IMR-90 (cell line): ENCODE measurements around the gene DPYSL5. TPM values are rescaled to one million over a fixed set of nuclear protein-coding genes. Genes with fewer than 3 reads are reported as not detected.

Experiments
- ATAC-seq: fragments of 200-7000 bp; cut with Tn5 transposase; 2 replicates; pipeline ENCODE4 v1.9.1; 2020; ENCODE audit warnings: low read depth, mild to moderate bottlenecking, moderate library complexity
- BruUV-seq: library from RNA; stranded (reverse); fragments of 400-500 nt; replicated peaks from 2 replicates; lab custom pipeline; 2021; lab: Mats Ljungman, UMichigan
- CTCF ChIA-PET: fragments of 300-600 bp; formaldehyde crosslinking; extraction: SDS; loops from one replicate; lab custom pipeline; 2021; ENCODE audit warnings: antibody characterized with exemption; lab: Yijun Ruan, JAX
- POLR2A ChIA-PET: fragments of 300-600 bp; sonication (Branson Sonifier 250); formaldehyde crosslinking; loops from one replicate; lab custom pipeline; 2022; ENCODE audit warnings: antibody characterized with exemption; ENCODE audit not compliant: unreplicated experiment; lab: Charles Lee
- DNase-seq: peaks from one replicate; pipeline ENCODE4 v3.0.0; 2013
- H2AFZ ChIP-seq: replicated peaks from 2 replicates; pipeline ENCODE3; 2013; ENCODE audit warnings: low read length, mild to moderate bottlenecking; ENCODE audit not compliant: poor library complexity
- H2AK5ac ChIP-seq: 2 replicates; pipeline ENCODE4 v1.6.1; 2013; ENCODE audit warnings: low read depth, low read length, inconsistent platforms
- H2AK9ac ChIP-seq: replicated peaks from 2 replicates; pipeline ENCODE3; 2013; ENCODE audit warnings: mild to moderate bottlenecking, low read depth, low read length, moderate library complexity; ENCODE audit not compliant: poor library complexity
- H2BK120ac ChIP-seq: 2 replicates; pipeline ENCODE4 v1.6.1; 2013; ENCODE audit warnings: low read depth, low read length, inconsistent platforms
- H2BK15ac ChIP-seq: 3 replicates; pipeline ENCODE4 v1.6.1; 2013; ENCODE audit warnings: low read depth, low read length, inconsistent platforms
- H2BK20ac ChIP-seq: 2 replicates; pipeline ENCODE4 v1.6.1; 2013; ENCODE audit warnings: low read depth, mild to moderate bottlenecking, inconsistent platforms, low read length, moderate library complexity
- H2BK5ac ChIP-seq: 2 replicates; pipeline ENCODE4 v1.6.1; 2013; ENCODE audit warnings: mild to moderate bottlenecking, low read depth, low read length, inconsistent platforms; ENCODE audit not compliant: poor library complexity, severe bottlenecking
- H3K14ac ChIP-seq: replicated peaks from 2 replicates; pipeline ENCODE4 v1.6.1; 2013; ENCODE audit warnings: low read depth, low read length, inconsistent platforms
- H3K18ac ChIP-seq: 2 replicates; pipeline ENCODE4 v1.6.1; 2013; ENCODE audit warnings: low read depth, low read length, control low read depth
- H3K23ac ChIP-seq: 2 replicates; pipeline ENCODE4 v1.6.1; 2013; ENCODE audit warnings: low read depth, low read length, inconsistent platforms
- H3K27ac ChIP-seq: 2 replicates; pipeline ENCODE4 v1.5.1; 2013; ENCODE audit warnings: mild to moderate bottlenecking, control low read depth, low read length; ENCODE audit not compliant: insufficient read depth
- H3K27me3 ChIP-seq: 2 replicates; pipeline ENCODE4 v1.6.1; 2013; ENCODE audit warnings: low read length; ENCODE audit not compliant: control insufficient read depth, insufficient read depth
- H3K36me3 ChIP-seq: 2 replicates; pipeline ENCODE4 v1.6.1; 2013; ENCODE audit warnings: low read length, mixed read lengths; ENCODE audit not compliant: control insufficient read depth, insufficient read depth
- H3K4ac ChIP-seq: 2 replicates; pipeline ENCODE4 v1.6.1; 2013; ENCODE audit warnings: low read depth, low read length, inconsistent platforms
- H3K4me1 ChIP-seq: 2 replicates; pipeline ENCODE4 v1.6.1; 2013; ENCODE audit warnings: low read length, mixed read lengths; ENCODE audit not compliant: control insufficient read depth, insufficient read depth
- H3K4me2 ChIP-seq: 2 replicates; pipeline ENCODE4 v1.6.1; 2013; ENCODE audit warnings: low read depth, mild to moderate bottlenecking, control low read depth, low read length, moderate library complexity
- H3K4me3 ChIP-seq: 2 replicates; pipeline ENCODE4 v1.5.1; 2013; ENCODE audit warnings: low read depth, mild to moderate bottlenecking, control low read depth, low read length, moderate library complexity; ENCODE audit not compliant: insufficient read depth
- H3K56ac ChIP-seq: 2 replicates; pipeline ENCODE4 v1.6.1; 2013; ENCODE audit warnings: low read length, inconsistent platforms; ENCODE audit not compliant: insufficient read depth; ENCODE audit errors: extremely low read depth
- H3K79me1 ChIP-seq, 2 experiments: 2 replicates each; pipeline ENCODE4 v1.6.1; 2013; ENCODE audit warnings: low read length in 2 of 2, inconsistent platforms in 1 of 2, low read depth in 1 of 2
- H3K9ac ChIP-seq: 2 replicates; pipeline ENCODE4 v1.6.1; 2013; ENCODE audit warnings: low read depth, low read length, control low read depth
- H3K9me1 ChIP-seq: 2 replicates; pipeline ENCODE4 v1.6.1; 2013; ENCODE audit warnings: low read length, inconsistent platforms; ENCODE audit not compliant: insufficient read depth
- H3K9me3 ChIP-seq: 2 replicates; pipeline ENCODE4 v1.6.1; 2013; ENCODE audit warnings: low read length; ENCODE audit not compliant: control insufficient read depth, insufficient read depth
- H4K20me1 ChIP-seq: 2 replicates; pipeline ENCODE4 v1.6.1; 2013; ENCODE audit warnings: low read length, inconsistent platforms; ENCODE audit not compliant: insufficient read depth
- H4K5ac ChIP-seq: 2 replicates; pipeline ENCODE4 v1.6.1; 2013; ENCODE audit warnings: mild to moderate bottlenecking, low read depth, low read length, control low read depth
- H4K8ac ChIP-seq, 2 experiments: 2 replicates each; pipeline ENCODE4 v1.6.1; 2013; ENCODE audit warnings: low read depth in 2 of 2, low read length in 2 of 2, control low read depth in 1 of 2, inconsistent platforms in 1 of 2
- H4K91ac ChIP-seq: 2 replicates; pipeline ENCODE4 v1.6.1; 2013; ENCODE audit warnings: low read depth, low read length, inconsistent platforms; ENCODE audit not compliant: insufficient read depth
- BHLHE40 ChIP-seq: fragments of 150-350 bp; IDR thresholded peaks from 2 replicates; pipeline ENCODE4 v1.6.1; 2016; ENCODE audit warnings: mild to moderate bottlenecking, low read depth, low read length
- CEBPB ChIP-seq: IDR thresholded peaks from 2 replicates; pipeline ENCODE4 v1.6.1; 2012; ENCODE audit warnings: low read depth, low read length, improper control_type of control experiment
- CHD1 ChIP-seq: IDR thresholded peaks from 2 replicates; pipeline ENCODE4 v1.6.1; 2012; ENCODE audit warnings: low read depth, low read length, improper control_type of control experiment
- CTCF ChIP-seq: conservative IDR thresholded peaks from 2 replicates; pipeline ENCODE4 v1.5.1; 2012; ENCODE audit warnings: mild to moderate bottlenecking, low read depth, low read length, improper control_type of control experiment
- ELK1 ChIP-seq: fragments of 150-350 bp; IDR thresholded peaks from 2 replicates; pipeline ENCODE4 v1.6.1; 2016; ENCODE audit warnings: low read depth, mild to moderate bottlenecking, low read length, moderate library complexity, borderline replicate concordance
- FOS ChIP-seq: fragments of 150-350 bp; IDR thresholded peaks from 2 replicates; pipeline ENCODE4 v1.6.1; 2016; ENCODE audit warnings: low read depth, low read length
- MAFK ChIP-seq: IDR thresholded peaks from 2 replicates; pipeline ENCODE4 v1.6.1; 2012; ENCODE audit warnings: low read depth, low read length, improper control_type of control experiment
- MAZ ChIP-seq: IDR thresholded peaks from 2 replicates; pipeline ENCODE4 v1.6.1; 2012; ENCODE audit warnings: low read depth, mild to moderate bottlenecking, low read length, improper control_type of control experiment, moderate library complexity, borderline replicate concordance
- MXI1 ChIP-seq: IDR thresholded peaks from 2 replicates; pipeline ENCODE4 v1.6.1; 2012; ENCODE audit warnings: low read depth, mild to moderate bottlenecking, low read length, moderate library complexity, borderline replicate concordance
- NFE2L2 ChIP-seq: fragments of 150-350 bp; IDR thresholded peaks from 2 replicates; pipeline ENCODE4 v1.6.1; 2016; ENCODE audit warnings: low read depth, mild to moderate bottlenecking, low read length
- POLR2A ChIP-seq: IDR thresholded peaks from 2 replicates; pipeline ENCODE4 v1.6.1; 2012; ENCODE audit warnings: mild to moderate bottlenecking, low read depth, low read length
- RAD21 ChIP-seq: IDR thresholded peaks from 2 replicates; pipeline ENCODE4 v1.6.1; 2012; ENCODE audit warnings: low read length, improper control_type of control experiment
- RCOR1 ChIP-seq: IDR thresholded peaks from 2 replicates; pipeline ENCODE4 v1.6.1; 2012; ENCODE audit warnings: mild to moderate bottlenecking, low read length, improper control_type of control experiment; ENCODE audit not compliant: insufficient replicate concordance
- RFX5 ChIP-seq: IDR thresholded peaks from 2 replicates; pipeline ENCODE4 v1.8.0; 2012; ENCODE audit warnings: low read depth, mild to moderate bottlenecking, low read length, moderate library complexity
- SMC3 ChIP-seq: fragments of 150-350 bp; IDR thresholded peaks from 2 replicates; pipeline ENCODE4 v1.6.1; 2016; ENCODE audit warnings: low read depth, mild to moderate bottlenecking, antibody characterized with exemption, low read length, moderate library complexity
- USF2 ChIP-seq: fragments of 150-350 bp; IDR thresholded peaks from 2 replicates; pipeline ENCODE4 v1.6.1; 2017; ENCODE audit warnings: mild to moderate bottlenecking, antibody characterized with exemption, low read length, low read depth
- WGBS, 2 experiments: methylation state at CpG; one replicate each; pipeline versions ENCODE4 v1.1.5 to v1.1.7; 2013; ENCODE audit warnings: missing lambda C conversion rate in 2 of 2; ENCODE audit not compliant: insufficient read length in 1 of 2; ENCODE audit errors: extremely low coverage in 2 of 2; 5-methylcytosine and 5-hydroxymethylcytosine counted together
- dilution Hi-C: fragments of 300-500 bp; cut with HindIII; formaldehyde crosslinking; loops from one replicate; pipeline ENCODE4 v1.14.3; 2018; ENCODE audit warnings: low sequenced_read_pairs; ENCODE audit not compliant: unreplicated experiment
- in situ Hi-C: fragments of 300-500 bp; cut with MboI; formaldehyde crosslinking; loops from 3 replicates; pipeline ENCODE4 v1.14.3; 2019; ENCODE audit warnings: low sequenced_read_pairs, inconsistent platforms, mixed read lengths
- intact Hi-C: fragments of 100-400 bp; cut with micrococcal nuclease; formaldehyde crosslinking; loops from 2 replicates; pipeline ENCODE4 v1.10.0; 2022
- polyA plus RNA-seq, 3 experiments: library from polyadenylated mRNA; depleted of rRNA; stranded (reverse); fragments of >200 nt; gene quantifications; 2 replicates each; pipeline ENCODE4 v1.2.3, GENCODE V29; 2012; ENCODE audit warnings: low replicate concordance in 1 of 3
- total RNA-seq: library from RNA; depleted of rRNA; stranded (reverse); fragments of >200 nt; gene quantifications from 2 replicates; pipeline ENCODE4 v1.2.3, GENCODE V29; 2012

Gene DPYSL5
- total and polyA plus RNA-seq, 2 of the 4 experiments (the other 2 are of a cell fraction): not detected

- H3K79me1 ChIP-seq: no peaks in the 10 kb centered on the region
- intact Hi-C loops: no loop called here
- no TSS peak for BruUV-seq
Measured at GRCh38 chr2:26950246-26950645, 102.3 kb downstream of the DPYSL5 start.

More at GRCh38 chr2:26950246-26950645, 102.3 kb downstream of the DPYSL5 start:
- Histone ChIP-seq H2BK15ac (no peak overlapping the region), H3K23ac (no peak overlapping the region), H3K9ac (no peak overlapping the region), H2AK5ac (no peak overlapping the region), H2BK120ac (no peak overlapping the region), H3K4me3 (no peak overlapping the region), H4K5ac (no peak overlapping the region), H3K4ac (no peak overlapping the region), H3K56ac (no peak overlapping the region), H2AK9ac (no peak overlapping the region), H3K4me2 (no peak overlapping the region), H3K27ac (no peak overlapping the region), H3K9me1 (no peaks in the 10 kb centered on the region), H2BK5ac (no peak overlapping the region), H3K9me3 (no peaks in the 10 kb centered on the region), H3K4me1 (peaks cover 2% of the 10 kb centered on the region; the same call in 1 of the 2 replicates), H2AFZ (no peak overlapping the region), H3K36me3 (no peaks in the 10 kb centered on the region), H4K8ac (no peak overlapping the region), H3K27me3 (peaks cover 63% of the 10 kb centered on the region), H3K18ac (no peak overlapping the region), H4K20me1 (no peaks in the 10 kb centered on the region), H2BK20ac (no peak overlapping the region), H3K14ac (no peak overlapping the region), H4K91ac (no peak overlapping the region)
- dilution Hi-C loops: no loop called here
- ChIA-PET CTCF (no interaction called here), POLR2A (no interaction called here)
- ATAC-seq: no peak
- 67% methylated on average over 3 of the region's 5 CpGs; no CpG with 5 or more reads in 1 of the 2 experiments for WGBS, 2 experiments
- TF ChIP-seq MXI1 (no peak), SMC3 (no peak), BHLHE40 (no peak), USF2 (no peak), FOS (no peak), MAZ (no peak), CHD1 (no peak), MAFK (no peak), NFE2L2 (no peak), CEBPB (no peak), RCOR1 (no peak), RAD21 (no peak), ELK1 (no peak), POLR2A (no peak), CTCF (no peak), RFX5 (no peak)
- no peak for DNase-seq
- in situ Hi-C loops: no loop called here
